H1 (cell line): ENCODE results near the gene PPP1R18. TPM values are rescaled to one million over a fixed set of nuclear protein-coding genes. Genes with fewer than 3 reads are reported as not detected.

Experiments
- CTCF ChIA-PET: fragments of 300-600 bp; sonication (Branson Sonifier 250); formaldehyde crosslinking; loops from one replicate; lab custom pipeline; 2021; ENCODE audit not compliant: partially characterized antibody; lab: Charles Lee
- POLR2A ChIA-PET: fragments of 300-600 bp; sonication (Branson Sonifier 250); formaldehyde crosslinking; loops from one replicate; lab custom pipeline; 2021; ENCODE audit warnings: inconsistent platforms; ENCODE audit not compliant: partially characterized antibody; lab: Charles Lee
- DNase-seq, 2 experiments: peaks; one replicate each; pipeline versions ENCODE4 v3.0.0 to v3.0.0-alpha.2; 2010 to 2022; ENCODE audit warnings: low spot score in 2 of 2, low read depth in 1 of 2, mixed read lengths in 1 of 2
- FAIRE-seq: peaks from 2 replicates; lab custom pipeline; 2011; peaks lifted over from hg19 to GRCh38; lab: Jason Lieb, UNC
- H2AFZ ChIP-seq: 2 replicates; pipeline ENCODE4 v1.8.1; 2012; ENCODE audit warnings: low read length, inconsistent platforms
- H2AK5ac ChIP-seq: 2 replicates; pipeline ENCODE4 v1.6.1; 2013; ENCODE audit warnings: low read depth, low read length
- H2BK120ac ChIP-seq: replicated peaks from 2 replicates; pipeline ENCODE3; 2013; ENCODE audit warnings: low read depth, low read length, inconsistent platforms
- H2BK12ac ChIP-seq: 2 replicates; pipeline ENCODE4 v1.6.1; 2013; ENCODE audit warnings: low read depth, low read length
- H2BK15ac ChIP-seq: 2 replicates; pipeline ENCODE4 v1.6.1; 2013; ENCODE audit warnings: low read length
- H2BK20ac ChIP-seq: 2 replicates; pipeline ENCODE4 v1.6.1; 2013; ENCODE audit warnings: low read length
- H2BK5ac ChIP-seq: 2 replicates; pipeline ENCODE4 v1.6.1; 2013; ENCODE audit warnings: low read depth, low read length
- H3K14ac ChIP-seq: 2 replicates; pipeline ENCODE4 v1.6.1; 2013; ENCODE audit warnings: inconsistent platforms; ENCODE audit not compliant: insufficient read length
- H3K18ac ChIP-seq: 2 replicates; pipeline ENCODE4 v1.6.1; 2013; ENCODE audit warnings: low read length; ENCODE audit errors: extremely low read depth
- H3K23ac ChIP-seq: 2 replicates; pipeline ENCODE4 v1.6.1; 2013; ENCODE audit warnings: inconsistent platforms; ENCODE audit not compliant: insufficient read length
- H3K23me2 ChIP-seq: 2 replicates; pipeline ENCODE4 v1.6.1; 2013; ENCODE audit warnings: low read depth, low read length
- H3K27ac ChIP-seq: 2 replicates; pipeline ENCODE4 v1.6.1; 2011; ENCODE audit warnings: low read depth, low read length, inconsistent platforms
- H3K27me3 ChIP-seq, 4 experiments: replicated peaks in 1 of 4; 1 replicate in 1 of 4; 2 replicates in 3 of 4; pipeline versions ENCODE4 v1.6.1 to v1.8.1; 2011 to 2013; ENCODE audit warnings: low read length in 3 of 4, mild to moderate bottlenecking in 3 of 4, inconsistent platforms in 2 of 4, mixed read lengths in 2 of 4, moderate library complexity in 1 of 4; ENCODE audit not compliant: control insufficient read depth in 3 of 4, insufficient read depth in 3 of 4; ENCODE audit errors: extremely low read depth in 1 of 4
- H3K36me3 ChIP-seq, 4 experiments: 2 replicates each; pipeline versions ENCODE4 v1.6.1 to v1.8.1; 2011 to 2013; ENCODE audit warnings: mild to moderate bottlenecking in 4 of 4, low read length in 3 of 4, moderate library complexity in 2 of 4, control low read depth in 1 of 4, inconsistent platforms in 1 of 4; ENCODE audit not compliant: insufficient read depth in 4 of 4, control insufficient read depth in 2 of 4
- H3K4ac ChIP-seq: replicated peaks from 2 replicates; pipeline ENCODE3; 2013; ENCODE audit warnings: low read length, low read depth, mixed read lengths, inconsistent platforms; ENCODE audit not compliant: insufficient read length
- H3K4me1 ChIP-seq, 4 experiments: replicated peaks in 1 of 4; 1 replicate in 1 of 4; 2 replicates in 3 of 4; pipeline versions ENCODE4 v1.6.1 to v1.8.1; 2011 to 2013; ENCODE audit warnings: low read length in 3 of 4, inconsistent platforms in 2 of 4, mixed read lengths in 1 of 4; ENCODE audit not compliant: insufficient read depth in 4 of 4, control insufficient read depth in 3 of 4
- H3K4me2 ChIP-seq, 2 experiments: 2 replicates each; pipeline versions ENCODE4 v1.6.1 to v1.8.1; 2011 to 2013; ENCODE audit warnings: low read depth in 2 of 2, low read length in 2 of 2, control low read depth in 1 of 2, inconsistent platforms in 1 of 2, mild to moderate bottlenecking in 1 of 2; ENCODE audit not compliant: insufficient read depth in 1 of 2
- H3K4me3 ChIP-seq, 4 experiments: fragments of 200-600, 300-600 bp in 1 of 4; sonication (generic), shearing (Covaris generic), sonication (Bioruptor Twin) in 1 of 4; 2 replicates each; pipeline versions ENCODE4 v1.5.1 to v1.8.1; 2011 to 2016; ENCODE audit warnings: low read length in 4 of 4, low read depth in 3 of 4, control low read depth in 2 of 4, inconsistent platforms in 2 of 4, mild to moderate bottlenecking in 2 of 4, mixed read lengths in 1 of 4, moderate library complexity in 1 of 4; ENCODE audit not compliant: insufficient read depth in 2 of 4; ENCODE audit errors: extremely low read depth in 1 of 4
- H3K56ac ChIP-seq: replicated peaks from 2 replicates; pipeline ENCODE3; 2013; ENCODE audit warnings: low read depth, mild to moderate bottlenecking, mixed read lengths, low read length, inconsistent platforms; ENCODE audit not compliant: insufficient read length
- H3K79me1 ChIP-seq: 2 replicates; pipeline ENCODE4 v1.6.1; 2013; ENCODE audit warnings: low read depth, low read length, control low read depth
- H3K79me2 ChIP-seq, 2 experiments: 2 replicates each; pipeline versions ENCODE4 v1.6.1 to v1.8.1; 2012 to 2013; ENCODE audit warnings: low read length in 2 of 2, mild to moderate bottlenecking in 2 of 2, inconsistent platforms in 1 of 2; ENCODE audit not compliant: insufficient read depth in 2 of 2, control insufficient read depth in 1 of 2
- H3K9ac ChIP-seq, 4 experiments: replicated peaks in 1 of 4; 1 replicate in 1 of 4; 2 replicates in 3 of 4; pipeline versions ENCODE4 v1.6.1 to v1.8.1; 2011 to 2013; ENCODE audit warnings: low read depth in 3 of 4, low read length in 3 of 4, control low read depth in 2 of 4, mild to moderate bottlenecking in 2 of 4, moderate library complexity in 2 of 4, inconsistent platforms in 1 of 4; ENCODE audit errors: extremely low read depth in 1 of 4
- H3K9me3 ChIP-seq, 2 experiments: 2 replicates each; pipeline versions ENCODE4 v1.6.1 to v1.8.1; 2012 to 2013; ENCODE audit warnings: mild to moderate bottlenecking in 2 of 2, moderate library complexity in 2 of 2, control low read depth in 1 of 2, inconsistent platforms in 1 of 2, low read depth in 1 of 2, low read length in 1 of 2, mixed read lengths in 1 of 2; ENCODE audit not compliant: insufficient read depth in 2 of 2
- H4K20me1 ChIP-seq, 2 experiments: replicated peaks in 1 of 2; 2 replicates each; pipeline versions ENCODE3 to v1.8.1; 2011 to 2013; ENCODE audit warnings: inconsistent platforms in 2 of 2, low read length in 2 of 2, mild to moderate bottlenecking in 1 of 2; ENCODE audit not compliant: insufficient read depth in 2 of 2, control insufficient read depth in 1 of 2
- H4K5ac ChIP-seq: 2 replicates; pipeline ENCODE4 v1.6.1; 2013; ENCODE audit warnings: low read length, low read depth, mixed read lengths, inconsistent platforms; ENCODE audit not compliant: insufficient read length
- H4K8ac ChIP-seq: 2 replicates; pipeline ENCODE4 v1.8.0; 2013; ENCODE audit warnings: mild to moderate bottlenecking, moderate library complexity, low read length, inconsistent platforms; ENCODE audit not compliant: insufficient read depth; ENCODE audit errors: extremely low read depth
- H4K91ac ChIP-seq: replicated peaks from 2 replicates; pipeline ENCODE3; 2013; ENCODE audit warnings: low read length, mixed read lengths, inconsistent platforms; ENCODE audit not compliant: insufficient read length
- BCL11A ChIP-seq, 2 experiments: IDR thresholded peaks; one replicate each; pipeline ENCODE4 v1.6.1; 2011; ENCODE audit warnings: low read depth in 2 of 2, low read length in 2 of 2, mild to moderate bottlenecking in 2 of 2
- EGR1 ChIP-seq: IDR thresholded peaks from 2 replicates; pipeline ENCODE4 v1.6.1; 2011; ENCODE audit warnings: low read depth, low read length, borderline replicate concordance
- EZH2 ChIP-seq: fragments of 200-600 bp; sonication (generic); IDR thresholded peaks from 2 replicates; pipeline ENCODE4 v1.7.1; 2012; ENCODE audit warnings: low read depth, mild to moderate bottlenecking, moderate library complexity, low read length, inconsistent platforms; ENCODE audit not compliant: severe bottlenecking
- JUN ChIP-seq: IDR thresholded peaks from 2 replicates; pipeline ENCODE4 v1.6.1; 2011; ENCODE audit warnings: low read depth, mild to moderate bottlenecking, improper control_type of control experiment, low read length
- KDM4A ChIP-seq: IDR thresholded peaks from one replicate; pipeline ENCODE4 v1.7.1; 2012; ENCODE audit warnings: low read depth, mild to moderate bottlenecking, moderate library complexity, low read length, inconsistent platforms; ENCODE audit not compliant: severe bottlenecking
- NRF1 ChIP-seq: IDR thresholded peaks from 2 replicates; pipeline ENCODE4 v1.6.1; 2011; ENCODE audit warnings: mild to moderate bottlenecking, low read depth, low read length, improper control_type of control experiment
- RFX5 ChIP-seq: IDR thresholded peaks from 2 replicates; pipeline ENCODE4 v1.6.1; 2011; ENCODE audit warnings: low read depth, low read length, improper control_type of control experiment, borderline replicate concordance
- RNF2 ChIP-seq: fragments of 200-900, 300-1000 bp; sonication (generic); IDR thresholded peaks from 2 replicates; pipeline ENCODE4 v1.7.1; 2016; ENCODE audit warnings: borderline replicate concordance, low read depth, mild to moderate bottlenecking, antibody characterized with exemption, low read length; ENCODE audit not compliant: poor library complexity, severe bottlenecking; ENCODE audit errors: missing control alignments
- SAP30 ChIP-seq: fragments of 300-600 bp; sonication (generic); IDR thresholded peaks from 2 replicates; pipeline ENCODE4 v1.7.1; 2012; ENCODE audit warnings: low read length, moderate library complexity, mild to moderate bottlenecking, inconsistent platforms; ENCODE audit not compliant: insufficient read depth, insufficient replicate concordance
- SP2 ChIP-seq: IDR thresholded peaks from 2 replicates; pipeline ENCODE4 v1.6.1; 2012; ENCODE audit warnings: mild to moderate bottlenecking, low read length, inconsistent platforms
- WGBS, 2 experiments: shearing (Covaris generic) in 1 of 2; methylation state at CpG; one replicate each; pipeline versions ENCODE4 v1.1.6 to v1.1.7; 2013 to 2015; ENCODE audit warnings: low lambda C conversion rate in 2 of 2, mixed read lengths in 2 of 2, inconsistent platforms in 1 of 2, low coverage in 1 of 2, missing lambda C conversion rate in 1 of 2; ENCODE audit not compliant: insufficient replicate concordance in 2 of 2, insufficient coverage in 1 of 2, insufficient read length in 1 of 2; ENCODE audit errors: extremely low coverage in 1 of 2, missing lambda C conversion rate in 1 of 2; 5-methylcytosine and 5-hydroxymethylcytosine counted together
- polyA plus RNA-seq, 7 experiments: library from polyadenylated mRNA; depleted of rRNA in 3 of 7; stranded (reverse) in 5 of 7; unstranded in 2 of 7; fragments of >200 nt in 5 of 7; fragments of 200-250 nt in 2 of 7; gene quantifications; 1 replicate in 5 of 7; 2 replicates in 1 of 7; 4 replicates in 1 of 7; pipeline versions ENCODE4 v1.2.1 to v1.2.3, GENCODE V29; 2011 to 2013; ENCODE audit warnings: missing spikeins in 2 of 7, mixed read lengths in 2 of 7
- total RNA-seq: library from RNA; stranded (reverse); fragmentation: NEBNext Ultra II Directional; extraction: Animal tissue kit (Norgen Biotek cat#: 25700); gene quantifications from 2 replicates; pipeline ENCODE4 v1.2.1, GENCODE V29; 2021

PPP1R18 gene
- total and polyA plus RNA-seq, 2 of the 8 experiments (the other 6 are each of a cell fraction or from before 2014, with no cell fraction given), result 25.1 to 29.1 TPM

GRCh38 chr6:30717129-30717844 lies 30.8 kb upstream of the PPP1R18 start, which contains the start of gene MDC1:
Gene MDC1 (minus strand): TSS chr6:30717281. CDS start chr6:30715175, 2,106 bp downstream.
- Histone ChIP-seq H3K56ac (peak within 1 kb of the TSS; percentile 92), H3K79me1 (peaks cover 3% of the 10 kb centered on the region; the same call in 1 of the 2 replicates), H2AFZ (no peak within 1 kb of the TSS; the same call in 1 of the 2 replicates), H2BK12ac (peak within 1 kb of the TSS; percentile 75), H4K91ac (peak within 1 kb of the TSS; percentile 79), H3K9me3 (no peaks in the 10 kb centered on the region), H4K20me1 (peaks cover 2 to 7% of the 10 kb centered on the region in 2 experiments), H2BK5ac (peak within 1 kb of the TSS; percentile 97), H4K8ac (peak within 1 kb of the TSS; percentile 94; the same call in 1 of the 2 replicates), H3K4me2 (peak within 1 kb of the TSS; percentile 79), H2BK15ac (no peak within 1 kb of the TSS; the same call in 1 of the 2 replicates), H2AK5ac (0 out of 2 replicates have a peak within 1 kb of the TSS, but pooled peaks have one; percentile 57), H3K23me2 (peaks cover 13% of the 10 kb centered on the region), H3K4ac (peak within 1 kb of the TSS; percentile 24), H3K23ac (no peak within 1 kb of the TSS), H3K79me2 (peaks cover 6 to 35% of the 10 kb centered on the region in 2 experiments), H2BK20ac (no peak within 1 kb of the TSS), H3K18ac (peak within 1 kb of the TSS; percentile 52), H3K36me3 (peaks cover 20 to 34% (median 26%) of the 10 kb centered on the region in 4 experiments), H3K4me1 (peaks cover 0 to 2% (median 0%) of the 10 kb centered on the region in 4 experiments; a peak in 6 of 7 replicates), H3K27ac (peak within 1 kb of the TSS; percentile 94), H4K5ac (peak within 1 kb of the TSS; percentile 92), H3K4me3 (peak within 1 kb of the TSS; percentile 63 to 100 (median 82)), H3K14ac (no peak within 1 kb of the TSS), H3K9ac (peak within 1 kb of the TSS; percentile 53 to 94 (median 84)), H2BK120ac (peak within 1 kb of the TSS; percentile 55), H3K27me3 (no peaks in the 10 kb centered on the region)
- ChIA-PET CTCF (interaction anchor here (0.8 to 8.2 kb wide), 10 partner anchors 12 to 325 kb away, joined by 3 to 61 read pairs (median 4); partner anchors contain the start of genes DHX16 and NRM), POLR2A (interaction anchor here (0.7 to 35.9 kb wide), 20 partner anchors 9 to 168 kb away, joined by 3 to 732 read pairs (median 4); partner anchors contain the start of genes ATAT1, C6orf136, DDR1 and DHX16)
- DNase-seq (peak; percentile 92 to 99), FAIRE-seq (peak; percentile 68)
- WGBS, 2 experiments, result 1% methylated on average over 48 of the region's 48 CpGs; no CpG with 5 or more reads in 1 of the 2 experiments
- TF ChIP-seq SAP30 (no peak), BCL11A (IDR thresholded peaks at IDR 0.05; ENCODE audit: low read depth in 2 of 2, low read length in 2 of 2) (no peak), JUN (no peak), RFX5 (no peak), RNF2 (no peak), KDM4A (no peak), SP2 (peak; percentile 98), EZH2 (no peak), EGR1 (peak; percentile 95), NRF1 (no peak)
